HepG2 (cell line): ENCODE data around the gene MOK. TPM values are rescaled to one million over a fixed set of nuclear protein-coding genes. Genes with fewer than 3 reads are reported as not detected.

Experiments used
- GATAD2A ChIP-seq: IDR thresholded peaks from 2 replicates; pipeline ENCODE4 v1.6.1; 2016
- HCFC1 ChIP-seq: fragments of 150-350 bp; IDR thresholded peaks from 2 replicates; pipeline ENCODE4 v1.6.1; 2014; ENCODE audit warnings: low read depth, low read length
- MTA1 ChIP-seq: sonication (generic); formaldehyde crosslinking; IDR thresholded peaks from 2 replicates; pipeline ENCODE4 v1.4.0; 2020; ENCODE audit warnings: missing genetic modification reagents, mild to moderate bottlenecking, borderline replicate concordance
- MXI1 ChIP-seq: IDR thresholded peaks from 3 replicates; pipeline ENCODE4 v1.6.1; 2012; ENCODE audit warnings: low read depth, low read length, inconsistent platforms, borderline replicate concordance
- PHF5A ChIP-seq: IDR thresholded peaks from one replicate; pipeline ENCODE4 v1.6.1; 2018; ENCODE audit warnings: low read depth, missing genetic modification reagents; ENCODE audit not compliant: unreplicated experiment
- RBFOX2 ChIP-seq: fragments of 200-400 bp; formaldehyde crosslinking; IDR thresholded peaks from 2 replicates; pipeline ENCODE4 v1.6.1; 2017; ENCODE audit warnings: low read depth, mild to moderate bottlenecking, low read length
- SAP130 ChIP-seq: IDR thresholded peaks from 2 replicates; pipeline ENCODE4 v1.6.1; 2016; ENCODE audit warnings: low read depth
- SP4 ChIP-seq: sonication (generic); formaldehyde crosslinking; IDR thresholded peaks from 2 replicates; pipeline ENCODE4 v1.8.1; 2023; ENCODE audit warnings: mild to moderate bottlenecking, missing genetic modification reagents
- YEATS2 ChIP-seq: sonication (generic); formaldehyde crosslinking; IDR thresholded peaks from 2 replicates; pipeline ENCODE4 v1.4.0; 2020; ENCODE audit warnings: missing genetic modification reagents, borderline replicate concordance
- ZNF10 ChIP-seq: sonication (generic); formaldehyde crosslinking; IDR thresholded peaks from 2 replicates; pipeline ENCODE4 v1.4.0; 2020; ENCODE audit warnings: mild to moderate bottlenecking, low read depth, missing genetic modification reagents, borderline replicate concordance
- ZNF577 ChIP-seq: sonication (generic); formaldehyde crosslinking; IDR thresholded peaks from 2 replicates; pipeline ENCODE4 v1.4.0; 2020; ENCODE audit warnings: mild to moderate bottlenecking, low read depth, missing genetic modification reagents, borderline replicate concordance
- ZNF724P ChIP-seq: sonication (generic); formaldehyde crosslinking; IDR thresholded peaks from 2 replicates; pipeline ENCODE4 v1.8.0; 2022; ENCODE audit warnings: missing genetic modification reagents, borderline replicate concordance
- ZNF790 ChIP-seq: sonication (generic); formaldehyde crosslinking; IDR thresholded peaks from 2 replicates; pipeline ENCODE4 v1.8.0; 2022; ENCODE audit warnings: missing genetic modification reagents, mild to moderate bottlenecking, borderline replicate concordance
- polyA plus RNA-seq, 8 experiments: library from polyadenylated mRNA; depleted of rRNA in 3 of 8; stranded (reverse) in 7 of 8; unstranded in 1 of 8; fragments of >200 nt; fragmentation: Illumina TruSeq in 4 of 8; extraction: Trizol in 4 of 8; gene quantifications; 2 replicates each; pipeline versions ENCODE4 v1.2.1 to v1.2.3, GENCODE V29; 2011 to 2016; ENCODE audit warnings: low read depth in 4 of 8, missing spikeins in 1 of 8, mixed read lengths in 1 of 8; ENCODE audit not compliant: insufficient read depth in 1 of 8
- total RNA-seq, 5 experiments: library from RNA; depleted of rRNA; stranded (reverse); fragments of >200 nt; fragmentation: Illumina TruSeq; extraction: Trizol; gene quantifications; 2 replicates each; pipeline ENCODE4 v1.2.3, GENCODE V29; 2016; ENCODE audit warnings: low read depth in 1 of 5
- TF ChIP-seq, protein P1 (sequence below): sonication (generic); formaldehyde crosslinking; IDR thresholded peaks from 2 replicates; pipeline ENCODE4 v1.4.0; 2020; ENCODE audit warnings: mild to moderate bottlenecking, missing genetic modification reagents, borderline replicate concordance
- TF ChIP-seq, protein P2 (sequence below): IDR thresholded peaks from 2 replicates; pipeline ENCODE4 v1.6.1; 2016
- TF ChIP-seq, protein P3 (sequence below): sonication (generic); formaldehyde crosslinking; IDR thresholded peaks from 2 replicates; pipeline ENCODE4 v1.9.0; 2022; ENCODE audit warnings: missing genetic modification reagents, mild to moderate bottlenecking, borderline replicate concordance
- TF ChIP-seq, protein P4 (sequence below): IDR thresholded peaks from 2 replicates; pipeline ENCODE4 v1.6.1; 2016; ENCODE audit warnings: control low read depth
- TF ChIP-seq, protein P5 (sequence below): IDR thresholded peaks from 2 replicates; pipeline ENCODE4 v1.6.1; 2018; ENCODE audit warnings: missing genetic modification reagents

MOK gene
- total and polyA plus RNA-seq, 2 of the 13 experiments (the other 11 are each of a cell fraction or from before 2014, with no cell fraction given) = 15.3 to 16.9 TPM

DNA sequence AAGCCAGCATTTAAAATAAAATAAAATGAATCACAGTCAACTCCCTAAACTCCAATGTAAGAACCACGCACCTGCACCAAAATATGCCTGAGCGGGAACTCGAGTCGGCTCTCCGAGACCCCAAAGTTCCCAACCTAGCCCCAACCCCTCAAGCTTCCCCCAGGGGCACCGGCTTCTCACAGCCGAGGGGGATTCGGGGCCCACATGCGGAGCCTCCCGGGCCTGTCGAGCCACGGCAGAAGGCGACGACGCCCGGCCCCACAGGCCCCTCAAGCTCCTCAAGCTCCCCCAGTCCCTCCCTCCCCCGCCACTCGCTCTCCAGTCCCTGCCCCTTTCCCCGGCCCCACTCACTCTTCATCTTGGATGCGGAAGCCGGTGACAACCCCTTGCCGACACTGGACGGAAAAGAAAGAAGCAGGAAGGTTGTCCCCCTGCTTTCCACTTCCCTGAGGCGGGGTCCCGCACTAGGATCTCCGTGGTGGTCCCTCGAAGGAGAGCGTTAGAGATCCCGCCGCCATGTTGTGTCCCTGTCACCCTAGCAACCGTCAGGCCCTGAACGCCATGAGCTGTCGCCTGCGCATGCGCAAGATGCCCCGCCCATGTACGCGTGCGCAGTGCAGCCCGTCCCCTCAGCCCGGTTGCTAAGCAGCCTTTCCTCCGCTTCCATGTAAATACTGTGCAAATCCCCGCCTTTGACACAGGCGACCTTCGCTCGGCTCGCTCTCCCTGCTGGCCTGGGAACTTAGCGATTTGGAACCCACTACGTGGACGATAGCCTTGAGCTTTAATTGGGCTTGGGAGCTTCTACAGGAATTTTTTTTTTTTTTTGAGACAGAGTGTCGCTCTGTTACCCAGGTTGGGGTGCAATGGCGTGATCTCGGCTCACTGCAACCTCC is at the start of gene MOK (continued):
- TF ChIP-seq, protein P1, sequence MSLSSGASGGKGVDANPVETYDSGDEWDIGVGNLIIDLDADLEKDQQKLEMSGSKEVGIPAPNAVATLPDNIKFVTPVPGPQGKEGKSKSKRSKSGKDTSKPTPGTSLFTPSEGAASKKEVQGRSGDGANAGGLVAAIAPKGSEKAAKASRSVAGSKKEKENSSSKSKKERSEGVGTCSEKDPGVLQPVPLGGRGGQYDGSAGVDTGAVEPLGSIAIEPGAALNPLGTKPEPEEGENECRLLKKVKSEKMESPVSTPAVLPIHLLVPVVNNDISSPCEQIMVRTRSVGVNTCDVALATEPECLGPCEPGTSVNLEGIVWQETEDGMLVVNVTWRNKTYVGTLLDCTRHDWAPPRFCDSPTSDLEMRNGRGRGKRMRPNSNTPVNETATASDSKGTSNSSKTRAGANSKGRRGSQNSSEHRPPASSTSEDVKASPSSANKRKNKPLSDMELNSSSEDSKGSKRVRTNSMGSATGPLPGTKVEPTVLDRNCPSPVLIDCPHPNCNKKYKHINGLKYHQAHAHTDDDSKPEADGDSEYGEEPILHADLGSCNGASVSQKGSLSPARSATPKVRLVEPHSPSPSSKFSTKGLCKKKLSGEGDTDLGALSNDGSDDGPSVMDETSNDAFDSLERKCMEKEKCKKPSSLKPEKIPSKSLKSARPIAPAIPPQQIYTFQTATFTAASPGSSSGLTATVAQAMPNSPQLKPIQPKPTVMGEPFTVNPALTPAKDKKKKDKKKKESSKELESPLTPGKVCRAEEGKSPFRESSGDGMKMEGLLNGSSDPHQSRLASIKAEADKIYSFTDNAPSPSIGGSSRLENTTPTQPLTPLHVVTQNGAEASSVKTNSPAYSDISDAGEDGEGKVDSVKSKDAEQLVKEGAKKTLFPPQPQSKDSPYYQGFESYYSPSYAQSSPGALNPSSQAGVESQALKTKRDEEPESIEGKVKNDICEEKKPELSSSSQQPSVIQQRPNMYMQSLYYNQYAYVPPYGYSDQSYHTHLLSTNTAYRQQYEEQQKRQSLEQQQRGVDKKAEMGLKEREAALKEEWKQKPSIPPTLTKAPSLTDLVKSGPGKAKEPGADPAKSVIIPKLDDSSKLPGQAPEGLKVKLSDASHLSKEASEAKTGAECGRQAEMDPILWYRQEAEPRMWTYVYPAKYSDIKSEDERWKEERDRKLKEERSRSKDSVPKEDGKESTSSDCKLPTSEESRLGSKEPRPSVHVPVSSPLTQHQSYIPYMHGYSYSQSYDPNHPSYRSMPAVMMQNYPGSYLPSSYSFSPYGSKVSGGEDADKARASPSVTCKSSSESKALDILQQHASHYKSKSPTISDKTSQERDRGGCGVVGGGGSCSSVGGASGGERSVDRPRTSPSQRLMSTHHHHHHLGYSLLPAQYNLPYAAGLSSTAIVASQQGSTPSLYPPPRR = 0 out of 2 replicates have a peak, but pooled peaks have one; percentile 28
- TF ChIP-seq ZNF790 (CRISPR knock-in tag) = no peak
- TF ChIP-seq RBFOX2 = 0 out of 2 replicates have a peak, but pooled peaks have one; percentile 25
- peak; percentile 48 for TF ChIP-seq HCFC1
- TF ChIP-seq ZNF577 (CRISPR knock-in tag) = no peak
- TF ChIP-seq, protein P2, sequence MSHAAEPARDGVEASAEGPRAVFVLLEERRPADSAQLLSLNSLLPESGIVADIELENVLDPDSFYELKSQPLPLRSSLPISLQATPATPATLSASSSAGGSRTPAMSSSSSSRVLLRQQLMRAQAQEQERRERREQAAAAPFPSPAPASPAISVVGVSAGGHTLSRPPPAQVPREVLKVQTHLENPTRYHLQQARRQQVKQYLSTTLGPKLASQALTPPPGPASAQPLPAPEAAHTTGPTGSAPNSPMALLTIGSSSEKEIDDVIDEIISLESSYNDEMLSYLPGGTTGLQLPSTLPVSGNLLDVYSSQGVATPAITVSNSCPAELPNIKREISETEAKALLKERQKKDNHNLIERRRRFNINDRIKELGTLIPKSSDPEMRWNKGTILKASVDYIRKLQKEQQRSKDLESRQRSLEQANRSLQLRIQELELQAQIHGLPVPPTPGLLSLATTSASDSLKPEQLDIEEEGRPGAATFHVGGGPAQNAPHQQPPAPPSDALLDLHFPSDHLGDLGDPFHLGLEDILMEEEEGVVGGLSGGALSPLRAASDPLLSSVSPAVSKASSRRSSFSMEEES (CRISPR knock-in tag) = peak; percentile 24; the same call in 1 of the 2 replicates
- TF ChIP-seq ZNF724P (CRISPR knock-in tag) = peak; percentile 64; the same call in 1 of the 2 replicates
- TF ChIP-seq YEATS2 = 0 out of 2 replicates have a peak, but pooled peaks have one; percentile 19
- no peak for TF ChIP-seq PHF5A
- no peak for TF ChIP-seq SP4 (CRISPR knock-in tag)
- TF ChIP-seq, protein P3, sequence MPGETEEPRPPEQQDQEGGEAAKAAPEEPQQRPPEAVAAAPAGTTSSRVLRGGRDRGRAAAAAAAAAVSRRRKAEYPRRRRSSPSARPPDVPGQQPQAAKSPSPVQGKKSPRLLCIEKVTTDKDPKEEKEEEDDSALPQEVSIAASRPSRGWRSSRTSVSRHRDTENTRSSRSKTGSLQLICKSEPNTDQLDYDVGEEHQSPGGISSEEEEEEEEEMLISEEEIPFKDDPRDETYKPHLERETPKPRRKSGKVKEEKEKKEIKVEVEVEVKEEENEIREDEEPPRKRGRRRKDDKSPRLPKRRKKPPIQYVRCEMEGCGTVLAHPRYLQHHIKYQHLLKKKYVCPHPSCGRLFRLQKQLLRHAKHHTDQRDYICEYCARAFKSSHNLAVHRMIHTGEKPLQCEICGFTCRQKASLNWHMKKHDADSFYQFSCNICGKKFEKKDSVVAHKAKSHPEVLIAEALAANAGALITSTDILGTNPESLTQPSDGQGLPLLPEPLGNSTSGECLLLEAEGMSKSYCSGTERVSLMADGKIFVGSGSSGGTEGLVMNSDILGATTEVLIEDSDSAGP = peak; percentile 45; the same call in 1 of the 2 replicates
- TF ChIP-seq, protein P4, sequence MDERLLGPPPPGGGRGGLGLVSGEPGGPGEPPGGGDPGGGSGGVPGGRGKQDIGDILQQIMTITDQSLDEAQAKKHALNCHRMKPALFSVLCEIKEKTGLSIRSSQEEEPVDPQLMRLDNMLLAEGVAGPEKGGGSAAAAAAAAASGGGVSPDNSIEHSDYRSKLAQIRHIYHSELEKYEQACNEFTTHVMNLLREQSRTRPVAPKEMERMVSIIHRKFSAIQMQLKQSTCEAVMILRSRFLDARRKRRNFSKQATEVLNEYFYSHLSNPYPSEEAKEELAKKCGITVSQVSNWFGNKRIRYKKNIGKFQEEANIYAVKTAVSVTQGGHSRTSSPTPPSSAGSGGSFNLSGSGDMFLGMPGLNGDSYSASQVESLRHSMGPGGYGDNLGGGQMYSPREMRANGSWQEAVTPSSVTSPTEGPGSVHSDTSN = no peak
- TF ChIP-seq SAP130 (CRISPR knock-in tag) = peak; percentile 97
- TF ChIP-seq, protein P5, sequence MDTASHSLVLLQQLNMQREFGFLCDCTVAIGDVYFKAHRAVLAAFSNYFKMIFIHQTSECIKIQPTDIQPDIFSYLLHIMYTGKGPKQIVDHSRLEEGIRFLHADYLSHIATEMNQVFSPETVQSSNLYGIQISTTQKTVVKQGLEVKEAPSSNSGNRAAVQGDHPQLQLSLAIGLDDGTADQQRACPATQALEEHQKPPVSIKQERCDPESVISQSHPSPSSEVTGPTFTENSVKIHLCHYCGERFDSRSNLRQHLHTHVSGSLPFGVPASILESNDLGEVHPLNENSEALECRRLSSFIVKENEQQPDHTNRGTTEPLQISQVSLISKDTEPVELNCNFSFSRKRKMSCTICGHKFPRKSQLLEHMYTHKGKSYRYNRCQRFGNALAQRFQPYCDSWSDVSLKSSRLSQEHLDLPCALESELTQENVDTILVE (CRISPR knock-in tag) = peak; percentile 26; the same call in 1 of the 2 replicates
- TF ChIP-seq ZNF10 (CRISPR knock-in tag) = no peak
- TF ChIP-seq MXI1 = peak; percentile 97
- TF ChIP-seq GATAD2A (CRISPR knock-in tag) = peak; percentile 48; the same call in 1 of the 2 replicates
- peak; percentile 38; the same call in 1 of the 2 replicates for TF ChIP-seq MTA1 (CRISPR knock-in tag)
